Kidney epithelial cell (primary cell): ENCODE data around the gene GPSM1. TPM values are rescaled to one million over a fixed set of nuclear protein-coding genes. Genes with fewer than 3 reads are reported as not detected.

Experiments used
- DNase-seq: peaks from one replicate; pipeline ENCODE4 v3.0.0-alpha.2; 2010; ENCODE audit warnings: low read depth
- H3K27me3 ChIP-seq: 2 replicates; pipeline ENCODE4 v1.6.0; 2011; ENCODE audit warnings: low read length; ENCODE audit not compliant: control insufficient read depth, insufficient read depth
- H3K36me3 ChIP-seq: 2 replicates; pipeline ENCODE4 v1.5.1; 2011; ENCODE audit warnings: low read length; ENCODE audit not compliant: control insufficient read depth, insufficient read depth
- H3K4me3 ChIP-seq: 2 replicates; pipeline ENCODE4 v1.5.1; 2011; ENCODE audit warnings: low read depth, mild to moderate bottlenecking, control low read depth, low read length
- total RNA-seq: library from RNA; depleted of rRNA; stranded (reverse); fragments of >200 nt; gene quantifications from 2 replicates; pipeline ENCODE4 v1.2.3, GENCODE V29; 2015
- TF ChIP-seq, protein P1 (sequence below): IDR thresholded peaks from 2 replicates; pipeline ENCODE4 v1.5.1; 2011; ENCODE audit warnings: mild to moderate bottlenecking, moderate library complexity, low read length, control low read depth, inconsistent platforms; ENCODE audit not compliant: insufficient read depth, poor library complexity, severe bottlenecking

The GPSM1 gene
- total RNA-seq, 1 donor from 2014 or later, result 31.8 TPM

DNA sequence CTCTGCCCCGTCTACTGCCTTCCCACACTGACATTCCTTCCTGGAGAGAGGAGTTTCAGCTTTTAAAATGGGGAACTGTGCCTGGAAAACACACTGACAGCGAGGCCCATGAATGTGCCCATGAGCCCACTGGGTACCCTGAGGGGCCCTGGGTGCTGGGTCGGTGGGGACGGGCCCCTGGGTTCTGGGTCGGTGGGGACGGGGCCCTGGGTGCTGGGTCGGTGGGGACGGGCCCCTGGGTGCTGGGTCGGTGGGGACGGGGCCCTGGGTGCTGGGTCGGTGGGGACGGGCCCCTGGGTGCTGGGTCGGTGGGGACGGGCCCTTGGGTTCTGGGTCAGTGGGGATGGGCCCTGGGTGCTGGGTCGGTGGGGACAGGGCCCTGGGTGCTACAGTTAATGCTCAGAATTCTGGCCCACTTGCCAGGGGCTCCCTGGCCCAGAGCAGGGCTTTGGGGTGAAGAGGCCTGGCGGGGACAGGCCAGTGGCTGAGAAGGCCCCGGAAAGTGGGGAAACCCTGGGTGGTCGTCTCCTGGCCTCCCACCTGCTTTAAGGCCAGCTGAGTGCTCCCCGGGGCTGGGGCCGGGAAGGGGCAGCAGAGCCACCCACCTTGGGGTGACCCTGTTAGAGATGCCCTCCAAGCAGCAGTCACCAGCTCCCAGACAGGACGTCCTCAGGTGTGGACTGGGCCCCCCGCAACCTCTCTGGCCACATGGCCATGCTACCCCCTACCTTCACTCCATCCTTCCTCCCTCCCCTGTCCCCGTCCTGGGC lies 2.5 kb downstream of the GPSM1 start:
- Histone ChIP-seq H3K4me3 (no peak overlapping the region), H3K27me3 (no peaks in the 10 kb centered on the region), H3K36me3 (no peaks in the 10 kb centered on the region)
- no peak for DNase-seq
- TF ChIP-seq, protein P1, sequence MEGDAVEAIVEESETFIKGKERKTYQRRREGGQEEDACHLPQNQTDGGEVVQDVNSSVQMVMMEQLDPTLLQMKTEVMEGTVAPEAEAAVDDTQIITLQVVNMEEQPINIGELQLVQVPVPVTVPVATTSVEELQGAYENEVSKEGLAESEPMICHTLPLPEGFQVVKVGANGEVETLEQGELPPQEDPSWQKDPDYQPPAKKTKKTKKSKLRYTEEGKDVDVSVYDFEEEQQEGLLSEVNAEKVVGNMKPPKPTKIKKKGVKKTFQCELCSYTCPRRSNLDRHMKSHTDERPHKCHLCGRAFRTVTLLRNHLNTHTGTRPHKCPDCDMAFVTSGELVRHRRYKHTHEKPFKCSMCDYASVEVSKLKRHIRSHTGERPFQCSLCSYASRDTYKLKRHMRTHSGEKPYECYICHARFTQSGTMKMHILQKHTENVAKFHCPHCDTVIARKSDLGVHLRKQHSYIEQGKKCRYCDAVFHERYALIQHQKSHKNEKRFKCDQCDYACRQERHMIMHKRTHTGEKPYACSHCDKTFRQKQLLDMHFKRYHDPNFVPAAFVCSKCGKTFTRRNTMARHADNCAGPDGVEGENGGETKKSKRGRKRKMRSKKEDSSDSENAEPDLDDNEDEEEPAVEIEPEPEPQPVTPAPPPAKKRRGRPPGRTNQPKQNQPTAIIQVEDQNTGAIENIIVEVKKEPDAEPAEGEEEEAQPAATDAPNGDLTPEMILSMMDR, result no peak

- no peak for DNase-seq
- TF ChIP-seq, protein P1, result no peak
- H3K27me3 ChIP-seq, result no peaks in the 10 kb centered on the region
- H3K36me3 ChIP-seq, result no peaks in the 10 kb centered on the region
- H3K4me3 ChIP-seq, result no peak overlapping the region
These were observed 3.2 kb downstream of the GPSM1 start for GRCh38 chr9:136330406-136330990.

- Histone ChIP-seq H3K36me3 (no peaks in the 10 kb centered on the region), H3K4me3 (no peak overlapping the region), H3K27me3 (no peaks in the 10 kb centered on the region)
- TF ChIP-seq, protein P1, result no peak
- DNase-seq, result no peak
These were observed 3.7 kb downstream of the GPSM1 start for GRCh38 chr9:136331030-136331429.

DNA sequence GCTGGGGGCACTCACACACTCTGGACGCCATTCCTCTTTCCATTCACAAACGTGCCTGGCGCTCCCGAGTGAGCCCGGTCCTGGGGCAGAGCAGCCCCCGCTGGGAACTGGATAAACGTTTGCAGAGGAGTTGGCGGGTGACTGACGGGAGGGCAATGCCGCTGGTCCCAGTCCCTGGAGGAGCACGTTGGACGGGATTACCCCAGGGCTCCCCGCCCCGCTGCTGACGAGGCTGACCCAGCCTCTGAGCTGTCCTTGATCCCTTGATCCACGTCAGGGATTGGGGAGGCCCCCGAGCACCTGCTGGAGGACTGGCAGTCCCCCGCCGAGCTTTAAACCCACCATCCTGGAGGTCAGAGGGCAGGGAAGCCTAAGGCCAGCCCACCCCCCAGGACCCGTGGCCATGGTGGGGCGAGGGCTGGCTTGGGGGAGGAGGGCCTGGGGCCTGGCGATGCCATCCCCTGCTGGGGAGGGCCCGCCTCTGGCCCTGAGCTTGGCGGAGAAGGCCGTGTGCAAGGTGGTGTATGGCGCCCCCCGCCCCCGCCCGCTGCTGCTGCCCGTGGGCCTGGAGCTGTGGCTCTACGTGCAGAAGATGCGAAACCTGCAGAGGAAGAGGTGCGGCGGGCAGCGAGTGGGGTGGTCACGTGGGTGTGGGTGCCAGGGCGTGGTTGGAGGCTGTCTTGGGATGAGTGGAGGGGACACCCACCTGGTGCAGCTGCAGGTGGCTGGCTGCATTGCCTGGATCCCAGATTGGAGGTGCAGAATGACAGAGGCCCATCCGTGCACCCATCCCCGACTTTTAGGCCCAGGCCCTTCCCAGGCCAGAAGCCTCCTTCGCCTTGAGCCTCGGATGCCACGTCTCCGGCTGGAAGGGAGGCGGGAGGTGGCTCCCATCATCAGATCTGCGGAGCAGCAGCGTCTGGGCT lies 4.5 kb downstream of the GPSM1 start:
- no peak overlapping the region for H3K4me3 ChIP-seq
- H3K27me3 ChIP-seq, result no peaks in the 10 kb centered on the region
- DNase-seq, result no peak
- no peaks in the 10 kb centered on the region for H3K36me3 ChIP-seq
- TF ChIP-seq, protein P1, result no peak

DNA sequence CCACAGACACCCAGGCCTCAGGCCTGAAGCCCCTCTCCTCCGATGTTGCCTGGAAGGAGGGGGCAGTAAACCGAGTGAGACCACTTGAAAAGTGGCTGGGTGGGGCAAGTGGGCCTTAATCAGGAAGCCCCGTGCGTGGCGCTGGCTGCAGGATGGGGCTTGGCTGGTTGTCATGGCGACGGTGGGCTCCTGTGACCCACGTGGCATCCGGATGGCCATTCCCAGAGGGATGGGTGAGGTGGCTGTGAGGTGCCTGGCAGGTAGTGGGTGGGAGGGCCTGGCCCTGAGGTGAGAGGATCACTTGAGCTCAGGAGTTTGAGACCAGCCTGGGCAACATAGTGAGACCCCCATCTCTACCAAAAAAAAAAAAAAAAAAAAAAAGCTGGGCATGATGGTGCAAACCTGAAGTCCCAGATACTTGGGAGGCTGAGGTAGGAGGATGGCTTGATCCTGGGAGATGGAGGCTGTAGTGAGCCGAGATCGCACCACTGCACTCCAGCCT lies 5.2 kb downstream of the GPSM1 start:
- Histone ChIP-seq H3K4me3 (no peak overlapping the region), H3K27me3 (no peaks in the 10 kb centered on the region), H3K36me3 (no peaks in the 10 kb centered on the region)
- TF ChIP-seq, protein P1, result no peak
- no peak for DNase-seq
